NCI-H226 (cell line): Measurements from ENCODE around the gene TGFBR2.

ENCODE experiments used
- DNase-seq: peaks from one replicate; pipeline ENCODE4 v3.0.0-alpha.2; 2015

Gene TGFBR2

DNA sequence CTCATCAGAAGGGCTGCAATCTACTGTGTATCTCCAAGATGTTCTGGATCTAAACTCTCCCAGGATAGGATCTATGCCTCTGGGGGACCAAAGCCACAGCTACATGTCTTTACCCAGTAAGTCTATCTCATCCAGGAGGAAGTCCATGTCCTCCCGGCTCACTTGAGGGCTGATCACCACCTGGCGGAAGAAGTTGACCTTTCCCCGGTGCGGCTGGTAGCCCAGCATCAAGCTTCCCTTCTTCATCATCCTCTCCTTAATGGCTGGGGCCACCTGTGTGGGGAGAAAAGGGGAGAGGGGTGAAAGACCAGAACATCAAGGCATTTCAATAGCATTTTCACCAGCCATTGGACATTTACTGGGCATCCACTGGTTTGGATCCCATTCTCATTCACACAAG is 121.7 kb downstream of the TGFBR2 start:
- DNase-seq = no peak

DNA sequence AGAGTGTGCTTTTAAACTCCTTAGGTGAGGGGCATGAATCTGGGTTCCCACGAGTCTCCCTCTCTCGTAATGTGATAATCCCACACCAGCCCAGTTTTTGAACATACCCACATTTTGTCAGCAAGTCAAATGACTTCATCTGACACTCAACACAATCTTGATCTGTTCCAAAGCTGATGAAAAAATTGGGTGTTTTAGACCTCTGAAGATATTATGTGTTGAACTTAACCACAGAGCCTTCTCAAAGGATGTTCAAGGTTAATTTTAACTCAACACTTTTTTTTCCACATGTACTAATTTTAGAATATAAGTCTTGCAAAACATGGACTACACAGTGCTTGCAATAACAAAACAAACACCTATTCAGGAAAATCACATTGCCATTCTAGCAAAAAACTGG is 123.1 kb downstream of the TGFBR2 start:
- DNase-seq = no peak

DNA sequence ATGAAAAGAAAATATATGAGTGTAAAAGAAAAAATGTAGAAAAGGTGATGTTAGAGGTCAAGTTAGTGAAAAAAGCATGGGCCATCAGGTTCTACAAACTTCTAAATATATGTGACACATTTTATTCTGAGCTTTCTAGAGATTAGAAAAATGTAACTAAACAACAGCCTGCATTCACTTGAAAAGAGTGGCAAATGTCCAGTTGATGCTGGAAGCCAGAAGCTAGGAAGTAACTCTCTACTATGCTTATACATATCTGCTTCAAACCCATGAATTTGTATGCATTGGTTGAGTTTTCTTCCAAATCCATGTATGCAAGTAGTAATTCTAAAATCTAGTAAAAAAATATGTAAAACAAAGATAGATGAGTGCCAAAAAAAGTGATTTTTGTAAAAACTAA is 123.5 kb downstream of the TGFBR2 start:
- DNase-seq = no peak

DNA sequence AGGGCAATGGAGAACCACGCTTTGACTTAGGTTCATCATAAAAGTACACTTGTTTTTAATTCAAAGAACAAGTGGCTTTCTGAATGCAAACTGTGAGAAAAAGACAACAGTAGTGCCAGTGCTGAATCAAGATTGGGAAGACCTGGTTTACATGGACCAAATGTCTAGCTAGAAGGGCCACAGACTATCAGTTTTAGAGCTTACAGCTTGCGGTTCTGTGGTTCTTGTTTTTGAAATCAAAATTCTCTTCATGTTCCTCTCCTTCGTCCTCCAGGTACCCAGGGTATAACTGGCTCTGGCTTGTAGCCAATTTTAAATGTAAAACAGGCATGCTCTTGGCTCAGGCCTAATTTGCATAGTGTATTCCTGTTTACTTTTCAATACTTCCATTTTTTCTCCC is 124.6 kb downstream of the TGFBR2 start:
- no peak for DNase-seq

DNA sequence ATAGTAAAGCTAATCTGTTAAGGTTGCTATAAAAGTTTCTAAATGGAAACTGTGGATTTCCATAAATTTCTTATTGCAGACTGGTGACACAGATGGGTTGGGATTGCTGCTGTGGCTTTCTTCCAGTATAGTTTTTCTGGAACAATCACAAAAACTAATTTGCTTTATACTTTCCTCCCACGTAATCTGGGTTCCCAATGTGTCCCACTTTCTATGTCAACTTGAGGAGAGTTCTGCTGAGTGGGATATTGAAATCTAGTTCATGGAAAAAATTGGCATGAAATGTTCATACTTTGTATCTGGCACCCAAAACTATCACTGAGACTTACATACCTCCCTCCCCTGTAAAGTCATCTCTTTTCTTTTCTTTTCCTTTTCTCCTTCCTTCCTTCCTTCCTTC is 126.8 kb downstream of the TGFBR2 start:
- no peak for DNase-seq

DNA sequence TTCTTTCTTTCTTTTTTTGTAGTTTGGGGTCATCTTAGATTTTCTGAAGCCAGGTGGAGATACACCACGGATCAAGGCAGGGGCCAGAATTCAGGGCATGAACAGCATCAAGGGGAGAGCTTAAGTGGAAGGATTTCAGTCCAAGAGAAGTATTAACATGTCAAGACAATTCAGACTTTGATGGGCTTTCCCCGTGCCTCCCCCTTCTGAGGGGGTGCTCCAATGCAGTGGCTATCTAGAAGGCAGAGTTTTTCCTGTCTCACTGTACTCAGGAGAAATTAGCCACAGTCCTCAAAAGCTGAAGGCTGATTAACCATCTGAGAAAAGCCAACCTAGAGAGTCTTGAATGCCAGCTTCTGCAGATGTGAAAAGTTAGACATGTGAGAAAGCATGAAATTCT is 127.3 kb downstream of the TGFBR2 start:
- DNase-seq = no peak

DNA sequence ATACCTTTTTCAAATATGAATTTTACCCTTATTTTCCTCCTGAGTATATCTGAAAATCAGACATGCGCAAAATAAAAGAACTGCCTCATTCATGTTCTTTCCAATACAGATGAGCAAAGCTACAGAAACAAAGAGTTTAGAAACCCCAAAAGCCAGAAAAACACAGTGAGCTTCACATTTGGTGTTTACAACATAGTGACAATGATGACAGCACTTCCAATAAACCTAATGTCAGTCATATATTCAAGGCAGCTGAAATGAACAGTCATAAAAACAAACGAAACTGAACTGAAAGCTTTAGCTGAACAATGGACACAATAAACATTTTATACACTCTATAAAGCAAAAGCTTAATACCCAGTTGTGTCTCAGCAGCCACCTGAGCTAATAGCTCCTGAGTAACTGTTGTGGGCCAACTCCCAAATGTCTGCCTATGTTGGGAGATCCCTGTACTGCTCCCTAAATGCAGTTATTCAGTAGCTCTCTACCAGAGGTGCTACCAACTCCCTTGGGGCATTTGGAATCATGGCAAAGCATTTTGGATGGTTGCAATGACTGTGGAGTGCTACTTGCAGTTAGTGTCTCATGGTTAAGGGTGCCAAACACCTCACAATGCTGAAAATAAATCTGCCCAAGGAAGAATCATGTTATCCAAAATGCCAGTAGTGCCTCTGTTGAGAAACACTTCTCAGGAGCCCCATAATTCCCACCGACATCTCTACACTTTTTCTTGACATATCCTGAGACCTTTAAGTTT is 131.5 kb downstream of the TGFBR2 start:
- no peak for DNase-seq

DNA sequence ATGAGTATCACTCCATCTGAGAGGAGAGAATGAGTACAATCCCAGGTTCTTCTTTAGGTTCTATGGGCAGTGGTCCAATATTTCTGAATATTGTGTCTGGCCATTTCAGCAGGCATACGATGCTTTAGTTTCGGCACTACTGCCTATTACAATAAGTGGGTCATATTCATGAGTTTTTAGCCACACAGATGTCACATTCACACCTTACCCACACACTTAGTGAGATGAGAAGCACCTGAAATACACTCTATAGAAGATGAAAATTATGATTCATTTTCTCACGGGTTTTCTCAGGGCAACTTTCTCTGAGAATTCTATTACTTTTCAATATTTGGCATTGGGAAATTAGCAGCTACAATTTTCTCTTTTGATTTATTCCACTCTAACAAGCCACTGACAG is 132.2 kb downstream of the TGFBR2 start:
- no peak for DNase-seq

DNA sequence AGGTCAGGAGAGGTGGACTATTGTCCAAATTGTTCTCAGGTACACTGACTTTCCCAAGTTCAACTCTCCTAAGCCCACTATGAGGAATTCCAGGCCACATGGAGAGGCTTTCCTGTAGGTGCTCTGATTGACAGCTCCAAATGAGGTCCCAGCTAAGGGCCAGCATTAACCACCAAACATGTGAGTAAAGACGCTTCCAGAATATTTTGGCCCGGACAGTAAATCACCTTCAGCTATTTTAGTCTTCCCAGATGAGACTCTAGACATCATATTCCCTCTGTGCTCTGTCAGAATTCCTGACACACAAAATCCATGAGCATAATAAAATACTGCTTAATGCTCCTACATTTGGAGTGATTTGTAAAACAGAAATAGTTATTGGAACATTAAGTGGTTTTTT is 135.5 kb downstream of the TGFBR2 start:
- no peak for DNase-seq

DNA sequence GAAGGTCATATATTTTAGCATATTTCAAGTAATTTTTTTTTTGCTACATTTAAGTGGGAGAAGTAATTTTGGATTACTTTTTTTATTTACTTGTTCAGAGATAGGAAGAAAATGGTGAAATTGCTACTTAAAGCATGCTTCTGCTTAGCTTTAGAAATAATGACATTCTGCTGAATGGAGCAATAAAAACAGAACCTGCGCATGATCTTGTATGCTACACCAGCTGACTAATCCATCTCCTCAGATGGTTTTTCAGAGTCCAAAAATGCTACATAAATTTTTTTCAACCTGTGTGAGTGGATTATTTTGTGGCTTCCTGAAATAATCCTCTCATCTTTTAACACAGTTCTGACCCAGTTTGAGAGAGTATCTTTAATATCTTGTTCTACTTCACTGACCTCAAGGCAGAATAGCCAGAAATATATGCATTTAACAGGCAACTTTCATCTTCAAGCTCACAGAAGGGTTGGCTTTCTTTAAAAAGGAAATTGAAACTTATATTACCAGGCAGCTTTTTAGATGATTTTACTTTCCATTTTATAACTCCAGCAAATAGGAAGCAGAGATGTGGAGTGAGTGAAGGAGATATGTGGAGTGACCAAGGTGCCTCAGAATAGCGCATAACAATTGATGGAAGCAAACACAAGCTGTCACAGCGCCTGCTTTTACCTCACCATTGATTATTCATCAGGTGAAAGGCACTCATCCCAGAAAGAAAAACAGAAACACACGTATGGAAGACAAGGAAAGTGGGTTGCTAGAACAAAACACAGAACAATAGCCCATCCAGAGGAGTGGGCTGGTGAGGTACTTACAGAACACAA is 136.6 kb downstream of the TGFBR2 start:
- no peak for DNase-seq
